ENCODE results near the gene PATJ. TPM values are rescaled to one million over a fixed set of nuclear protein-coding genes. Genes with fewer than 3 reads are reported as not detected.

The PATJ gene
- total and polyA plus RNA-seq, 8 donors = 9.1 to 195 (median 68.0) TPM

- H3K27ac ChIP-seq = no peak overlapping the region
- H3K4me3 ChIP-seq = no peak overlapping the region
- H3K9me3 ChIP-seq = no peaks in the 10 kb centered on the region
- no peaks in the 10 kb centered on the region for H3K4me1 ChIP-seq
- H3K27me3 ChIP-seq = no peaks in the 10 kb centered on the region
- TF ChIP-seq, protein P1, sequence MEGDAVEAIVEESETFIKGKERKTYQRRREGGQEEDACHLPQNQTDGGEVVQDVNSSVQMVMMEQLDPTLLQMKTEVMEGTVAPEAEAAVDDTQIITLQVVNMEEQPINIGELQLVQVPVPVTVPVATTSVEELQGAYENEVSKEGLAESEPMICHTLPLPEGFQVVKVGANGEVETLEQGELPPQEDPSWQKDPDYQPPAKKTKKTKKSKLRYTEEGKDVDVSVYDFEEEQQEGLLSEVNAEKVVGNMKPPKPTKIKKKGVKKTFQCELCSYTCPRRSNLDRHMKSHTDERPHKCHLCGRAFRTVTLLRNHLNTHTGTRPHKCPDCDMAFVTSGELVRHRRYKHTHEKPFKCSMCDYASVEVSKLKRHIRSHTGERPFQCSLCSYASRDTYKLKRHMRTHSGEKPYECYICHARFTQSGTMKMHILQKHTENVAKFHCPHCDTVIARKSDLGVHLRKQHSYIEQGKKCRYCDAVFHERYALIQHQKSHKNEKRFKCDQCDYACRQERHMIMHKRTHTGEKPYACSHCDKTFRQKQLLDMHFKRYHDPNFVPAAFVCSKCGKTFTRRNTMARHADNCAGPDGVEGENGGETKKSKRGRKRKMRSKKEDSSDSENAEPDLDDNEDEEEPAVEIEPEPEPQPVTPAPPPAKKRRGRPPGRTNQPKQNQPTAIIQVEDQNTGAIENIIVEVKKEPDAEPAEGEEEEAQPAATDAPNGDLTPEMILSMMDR (IDR thresholded peaks at IDR 0.05) = no peak
- TF ChIP-seq POLR2AphosphoS5 (IDR thresholded peaks at IDR 0.05) = no peak
- no peak for DNase-seq
- 95 to 100% (median 96%) methylated on average over 2 of the region's 2 CpGs for WGBS, 5 donors
- H3K36me3 ChIP-seq = peaks cover 0 to 15% (median 13%) of the 10 kb centered on the region in 4 donors
- intact Hi-C loops (cut with DNase I; ENCODE audit: low total_unique reads) = no loop called here
Observed at GRCh38 chr1:62100442-62100841, 358.2 kb downstream of the PATJ start.

DNA sequence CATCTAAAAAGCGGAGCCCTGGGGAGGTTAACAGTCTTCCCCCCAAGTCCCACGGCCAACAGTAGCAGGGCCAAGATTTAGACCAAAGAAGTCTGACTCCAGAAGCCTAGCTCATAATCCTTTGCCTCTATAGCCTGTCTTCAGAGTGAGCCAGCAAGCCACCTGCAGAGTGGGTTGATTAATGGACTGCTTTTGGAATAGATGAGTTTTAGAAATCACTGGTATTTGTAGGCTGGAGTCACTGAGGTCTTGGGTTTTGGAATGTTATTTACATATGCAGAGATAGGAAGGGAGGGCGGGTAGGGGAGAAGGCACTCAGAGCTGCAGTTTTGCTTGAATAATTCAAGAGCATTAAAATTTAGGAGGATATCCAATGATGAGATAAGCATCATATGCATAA lies 361.6 kb downstream of the PATJ start:
- peaks cover 0 to 15% (median 6%) of the 10 kb centered on the region in 4 donors for H3K36me3 ChIP-seq
- whole genome bisulfite sequencing, 5 donors = 77 to 92% (median 91%) methylated on average over 3 of the region's 3 CpGs

GRCh38 chr1:62107923-62108322 lies 365.6 kb downstream of the PATJ start:
- H3K4me3 ChIP-seq = no peak overlapping the region
- H3K27me3 ChIP-seq = no peaks in the 10 kb centered on the region
- 37 to 61% (median 49%) methylated on average over 1 of the region's 1 CpG for WGBS, 5 donors
- H3K4me1 ChIP-seq = no peaks in the 10 kb centered on the region
- H3K9me3 ChIP-seq = no peaks in the 10 kb centered on the region
- TF ChIP-seq EP300 (IDR thresholded peaks at IDR 0.05) = no peak
- no peak for TF ChIP-seq POLR2AphosphoS5 (IDR thresholded peaks at IDR 0.05)
- TF ChIP-seq POLR2A (IDR thresholded peaks at IDR 0.05) = no peak
- TF ChIP-seq, protein P1 (IDR thresholded peaks at IDR 0.05) = no peak
- no peak for DNase-seq
- H3K27ac ChIP-seq = no peak overlapping the region
- intact Hi-C loops (cut with DNase I; ENCODE audit: low total_unique reads) = no loop called here
- no peaks in the 10 kb centered on the region for H3K36me3 ChIP-seq

More for the DNA sequence above, 361.6 kb downstream of the PATJ start:
- no peaks in the 10 kb centered on the region for H3K9me3 ChIP-seq
- H3K27ac ChIP-seq = no peak overlapping the region
- intact Hi-C loops (cut with DNase I; ENCODE audit: low total_unique reads) = no loop called here
- no peak overlapping the region for H3K4me3 ChIP-seq
- DNase-seq = no peak
- no peaks in the 10 kb centered on the region for H3K4me1 ChIP-seq
- no peaks in the 10 kb centered on the region for H3K27me3 ChIP-seq
- TF ChIP-seq POLR2AphosphoS5 (IDR thresholded peaks at IDR 0.05) = no peak
- TF ChIP-seq POLR2A (IDR thresholded peaks at IDR 0.05) = no peak
- TF ChIP-seq, protein P1 (IDR thresholded peaks at IDR 0.05) = no peak
- no peak for TF ChIP-seq EP300 (IDR thresholded peaks at IDR 0.05)

- H3K4me3 ChIP-seq = no peak overlapping the region
- no peaks in the 10 kb centered on the region for H3K9me3 ChIP-seq
- H3K36me3 ChIP-seq = peaks cover 0 to 10% (median 6%) of the 10 kb centered on the region in 4 donors
- WGBS, 5 donors = 82 to 91% (median 89%) methylated on average over 5 of the region's 5 CpGs
- H3K27ac ChIP-seq = no peak overlapping the region
- no peak for TF ChIP-seq EP300 (IDR thresholded peaks at IDR 0.05)
- no peak for TF ChIP-seq POLR2AphosphoS5 (IDR thresholded peaks at IDR 0.05)
- no peak for TF ChIP-seq POLR2A (IDR thresholded peaks at IDR 0.05)
- TF ChIP-seq, protein P1 (IDR thresholded peaks at IDR 0.05) = no peak
- intact Hi-C loops (cut with DNase I; ENCODE audit: low total_unique reads) = no loop called here
- no peaks in the 10 kb centered on the region for H3K4me1 ChIP-seq
- no peak for DNase-seq
- no peaks in the 10 kb centered on the region for H3K27me3 ChIP-seq
Observed at GRCh38 chr1:62109124-62109523, 366.8 kb downstream of the PATJ start.

Measured in stomach (tissue), 9 donors.